ENCODE results near the gene PRRC2A.

DNA sequence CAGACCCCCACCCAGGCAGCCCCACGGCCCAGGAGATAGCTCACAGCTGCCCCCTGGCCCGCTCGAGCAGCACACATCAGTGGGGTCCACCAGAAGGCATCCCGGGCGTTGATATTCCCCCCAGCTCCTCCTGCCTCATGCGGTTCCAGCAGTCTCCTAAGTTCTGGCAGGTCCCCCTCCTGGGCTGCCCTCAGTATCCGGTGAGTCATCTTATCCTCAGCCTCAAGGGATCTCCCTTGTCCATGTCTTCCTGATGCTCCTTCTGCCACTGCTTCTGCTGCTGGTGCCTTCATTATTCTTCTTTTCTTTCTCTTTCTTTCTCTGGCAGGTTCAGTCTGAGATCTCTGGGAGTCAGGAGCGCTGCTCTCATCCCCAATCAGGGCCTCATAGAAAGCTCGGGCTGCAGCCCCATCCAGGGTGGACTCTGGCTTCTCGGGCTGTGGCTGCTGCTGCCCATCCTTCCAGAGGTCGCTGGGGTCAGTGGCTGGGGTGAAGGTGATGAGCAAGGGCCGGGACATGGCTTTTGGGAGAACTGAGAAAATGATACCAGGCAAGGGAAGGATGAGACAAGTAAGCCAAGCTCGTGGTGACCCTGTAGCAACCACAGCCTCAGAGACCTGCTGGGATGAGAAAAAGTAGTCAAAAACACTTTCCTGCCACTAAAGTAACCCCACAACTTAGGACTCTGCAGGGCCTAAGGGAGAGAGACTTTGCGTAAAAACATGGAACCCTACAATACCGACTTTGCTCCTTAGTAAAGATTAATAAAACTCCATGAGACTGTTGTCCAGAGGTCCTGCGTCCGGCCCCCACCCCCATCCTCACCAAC is 43.7 kb downstream of the PRRC2A start:
- TF ChIP-seq POLR2A (IDR thresholded peaks at IDR 0.05) (no peak), CTCF (IDR thresholded peaks at IDR 0.05) (no peak), POLR2AphosphoS5 (IDR thresholded peaks at IDR 0.05) (no peak), EP300 (IDR thresholded peaks at IDR 0.05) (no peak)
